PC-3 (cell line): ENCODE measurements around the gene OR7C1.

Source experiments
- CTCF ChIP-seq: fragments of 300-600 bp; sonication (generic); conservative IDR thresholded peaks from 2 replicates; pipeline ENCODE4 v1.5.1; 2017; ENCODE audit warnings: antibody characterized with exemption, low read depth, mild to moderate bottlenecking, low read length
- EZH2 ChIP-seq: fragments of 300-600 bp; sonication (generic); IDR thresholded peaks from one replicate; pipeline ENCODE4 v1.6.1; 2017; ENCODE audit warnings: antibody characterized with exemption, mild to moderate bottlenecking, low read length; ENCODE audit not compliant: unreplicated experiment

GRCh38 chr19:14843578-14843977 is 8.6 kb upstream of the OR7C1 start:
- no peak for TF ChIP-seq CTCF
- TF ChIP-seq EZH2, result no peak
